NCI-H460 (cell line): Measurements from ENCODE around the gene CCRL2. TPM values are rescaled to one million over a fixed set of nuclear protein-coding genes. Genes with fewer than 3 reads are reported as not detected.

ENCODE experiments used
- DNase-seq: peaks from one replicate; pipeline ENCODE4 v3.0.0-alpha.2; 2016; ENCODE audit warnings: low read depth; ENCODE audit errors: extremely low read depth
- total RNA-seq: library from RNA; depleted of rRNA; stranded (reverse); fragments of >200 nt; shearing (Covaris generic); gene quantifications from 2 replicates; pipeline ENCODE4 v1.2.3, GENCODE V29; 2014; rRNA removed

CCRL2 gene
- total RNA-seq, 1 experiment from 2014 or later = not detected

- DNase-seq = no peak
Observed at GRCh38 chr3:46455231-46456115, 48.4 kb downstream of the CCRL2 start.

GRCh38 chr3:46456118-46456517 lies 49.1 kb downstream of the CCRL2 start:
- no peak for DNase-seq

Other genes with a start within 250 kb of the CCRL2 start
- gene CCR1, start 198.9 kb upstream of the CCRL2 start, total RNA-seq = 0.12 TPM in 2 replicates
- gene CCR3, start 164.8 kb upstream of the CCRL2 start, total RNA-seq = not detected in 2 replicates
- gene CCR2, start 53.1 kb upstream of the CCRL2 start, total RNA-seq = not detected in 2 replicates
- 0.12 TPM in 1 of 2 replicates, not detected in the other for gene CCR5, start 36.3 kb upstream of the CCRL2 start, total RNA-seq
- not detected in 2 replicates for gene LTF, start 57.6 kb downstream of the CCRL2 start, total RNA-seq
- not detected in 2 replicates for gene RTP3, start 90.7 kb downstream of the CCRL2 start, total RNA-seq
- gene LRRC2, start 159.0 kb downstream of the CCRL2 start, total RNA-seq = not detected in 2 replicates
- gene FAM240A, start 205.3 kb downstream of the CCRL2 start, total RNA-seq = not detected in 2 replicates